HG03159 (cell line): ENCODE data around the gene B3GALT4.
"Not testable (repeated sequence)": the region's sequence is repeated elsewhere in the genome, so short reads cannot be mapped to it uniquely, and the experiment has no call there.

Source experiments
- ATAC-seq: cut with Tn5 transposase; IDR thresholded peaks from one replicate; pipeline ENCODE4 v1.9.1; 2021; ENCODE audit warnings: mild to moderate bottlenecking, moderate library complexity; ENCODE audit not compliant: unreplicated experiment

Gene B3GALT4

GRCh38 chr6:33271468-33272274 is 5.3 kb upstream of the B3GALT4 start, which contains the start of the genes RPS18 and VPS52:
RPS18 (plus strand) TSS chr6:33272075; CDS start chr6:33272120, 45 bp downstream.
VPS52 (minus strand) TSS chr6:33271876; CDS start chr6:33271675, 201 bp downstream.
- ATAC-seq: peak; percentile 75

DNA sequence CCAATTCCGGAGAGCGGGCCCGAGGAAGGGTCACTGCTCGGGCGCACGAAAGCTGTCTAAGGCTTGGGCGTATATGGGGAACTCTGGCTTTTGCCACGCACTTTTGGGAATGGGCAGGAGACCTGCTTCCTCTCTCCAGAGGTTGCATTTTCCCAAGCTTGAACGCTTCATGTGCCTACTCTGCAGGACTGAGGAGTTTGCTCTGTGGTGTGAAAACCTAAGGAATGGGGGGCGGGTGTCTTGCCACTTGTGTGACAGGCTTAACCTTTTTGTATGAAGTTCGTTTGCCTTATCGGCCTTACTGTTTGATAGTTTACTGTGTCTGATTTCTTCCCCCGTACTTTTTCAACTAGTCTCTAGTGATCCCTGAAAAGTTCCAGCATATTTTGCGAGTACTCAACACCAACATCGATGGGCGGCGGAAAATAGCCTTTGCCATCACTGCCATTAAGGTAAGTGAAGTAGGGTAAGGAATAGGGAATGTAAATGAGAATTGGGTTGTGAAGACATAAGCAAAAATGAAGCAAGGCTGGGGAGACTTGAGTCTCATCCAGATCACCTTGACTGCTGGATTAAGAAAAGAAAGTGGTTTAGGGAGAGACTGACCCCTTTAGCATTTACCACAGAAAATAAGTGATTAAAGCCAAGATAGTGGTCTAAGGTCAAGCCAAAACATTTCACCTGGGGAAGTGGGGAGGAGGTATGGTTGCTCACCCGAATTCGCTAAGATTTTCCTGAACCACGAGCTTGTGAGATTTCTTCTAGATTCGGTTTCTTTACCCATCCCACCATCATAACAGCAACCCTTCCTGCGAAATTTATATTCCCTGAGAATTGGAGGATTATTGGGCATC is 4.4 kb upstream of the B3GALT4 start:
- ATAC-seq: no peak

- ATAC-seq: no peak
These were observed 3.6 kb upstream of the B3GALT4 start for GRCh38 chr6:33273129-33273923.

DNA sequence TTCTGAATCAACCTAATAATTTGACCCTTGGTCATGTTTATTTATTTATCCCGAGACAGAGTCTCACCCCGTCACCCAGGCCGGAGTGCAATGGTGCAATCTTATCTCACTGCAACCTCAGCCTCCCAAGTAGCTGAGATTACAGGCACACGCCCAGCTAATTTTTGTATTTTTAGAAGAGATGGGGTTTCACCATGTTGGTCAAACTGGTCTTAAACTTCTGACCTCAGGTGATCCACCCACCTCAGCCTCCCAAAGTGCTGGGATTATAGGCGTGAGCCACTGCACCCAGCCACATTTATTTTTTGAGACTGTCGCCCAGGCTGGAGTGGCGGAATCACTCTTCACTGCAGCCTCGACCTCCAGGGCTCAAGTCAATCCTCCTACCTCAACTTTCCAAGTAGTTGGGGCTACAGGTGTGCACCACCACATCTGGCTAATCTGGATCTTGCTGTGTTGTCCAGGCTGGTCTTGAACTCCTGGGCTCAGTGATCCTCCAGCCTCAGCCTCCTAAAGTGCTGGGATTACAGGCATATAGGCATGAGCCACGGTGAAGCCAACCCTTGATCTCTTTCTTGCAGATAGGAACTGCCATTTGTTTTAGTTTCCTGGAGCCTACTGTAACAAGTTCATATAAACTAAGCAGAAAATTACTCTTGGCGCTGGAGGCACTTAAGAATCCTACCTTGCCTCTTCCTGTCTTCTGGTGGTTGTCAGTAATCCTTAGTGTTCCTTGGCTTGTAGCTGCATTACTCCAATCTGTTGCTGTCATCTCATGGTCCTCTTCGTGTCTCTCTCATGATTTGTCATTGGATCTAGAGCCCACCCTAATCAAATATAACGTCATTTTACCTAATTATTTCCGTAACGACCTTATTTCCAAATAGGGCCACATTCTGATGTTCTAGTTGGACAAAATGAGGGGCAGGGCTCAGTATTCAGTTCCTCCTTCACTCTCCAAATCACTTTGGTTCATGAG is 2.7 kb upstream of the B3GALT4 start:
- ATAC-seq: no peak

GRCh38 chr6:33275795-33276580 is 935 bp upstream of the B3GALT4 start:
- not testable (repeated sequence) for ATAC-seq

GRCh38 chr6:33276581-33276863 is 401 bp upstream of the B3GALT4 start:
- no peak for ATAC-seq

DNA sequence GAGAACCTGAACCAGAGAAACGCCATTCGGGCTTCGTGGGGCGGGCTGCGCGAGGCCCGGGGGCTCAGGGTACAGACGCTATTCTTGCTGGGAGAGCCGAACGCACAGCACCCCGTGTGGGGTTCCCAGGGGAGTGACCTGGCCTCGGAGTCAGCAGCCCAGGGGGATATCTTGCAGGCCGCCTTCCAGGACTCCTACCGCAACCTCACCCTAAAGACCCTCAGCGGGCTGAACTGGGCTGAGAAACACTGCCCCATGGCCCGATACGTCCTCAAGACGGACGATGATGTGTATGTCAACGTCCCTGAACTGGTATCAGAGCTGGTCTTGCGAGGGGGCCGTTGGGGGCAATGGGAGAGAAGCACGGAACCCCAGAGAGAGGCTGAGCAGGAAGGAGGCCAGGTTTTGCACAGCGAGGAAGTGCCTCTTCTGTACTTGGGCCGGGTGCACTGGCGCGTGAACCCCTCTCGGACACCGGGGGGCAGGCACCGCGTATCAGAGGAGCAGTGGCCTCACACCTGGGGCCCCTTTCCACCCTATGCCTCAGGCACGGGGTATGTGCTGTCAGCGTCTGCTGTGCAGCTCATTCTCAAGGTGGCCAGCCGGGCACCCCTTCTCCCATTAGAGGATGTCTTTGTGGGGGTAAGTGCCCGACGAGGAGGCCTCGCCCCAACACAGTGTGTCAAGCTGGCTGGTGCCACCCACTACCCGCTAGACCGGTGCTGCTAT is 904 bp downstream of the B3GALT4 start:
- no peak for ATAC-seq

GRCh38 chr6:33278392-33278741 is 1.4 kb downstream of the B3GALT4 start:
- ATAC-seq: no peak

- ATAC-seq: no peak
These were observed 1.9 kb downstream of the B3GALT4 start for GRCh38 chr6:33278810-33279209.

GRCh38 chr6:33279257-33279695 is 2.4 kb downstream of the B3GALT4 start:
- ATAC-seq: no peak

DNA sequence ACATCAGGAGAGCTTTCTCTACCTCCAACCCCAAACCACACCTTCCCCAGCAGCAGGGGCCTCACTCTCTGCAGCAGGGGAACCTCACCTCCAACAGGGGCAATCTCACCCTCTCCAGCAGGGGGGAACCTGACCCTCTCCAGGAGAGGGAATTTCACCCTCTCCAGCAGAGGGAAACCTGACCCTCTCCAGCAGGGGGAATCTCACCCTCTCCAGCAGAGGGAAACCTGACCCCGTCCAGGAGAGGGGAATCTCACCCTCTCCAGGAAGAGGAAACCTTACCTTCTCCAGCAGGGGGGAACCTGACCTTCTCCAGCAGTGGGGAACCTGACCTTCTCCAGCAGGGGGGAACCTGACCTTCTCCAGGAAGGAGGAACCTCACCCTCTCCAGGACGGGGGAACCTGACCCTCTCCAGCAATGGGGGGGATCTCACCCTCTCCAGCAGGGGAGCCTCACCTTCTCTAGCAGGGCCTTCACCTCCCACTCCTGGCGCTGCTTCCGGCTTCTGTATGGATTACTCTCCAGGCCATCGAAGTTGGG is 3.1 kb downstream of the B3GALT4 start:
- ATAC-seq: no peak

- ATAC-seq: no peak
These were observed 3.6 kb downstream of the B3GALT4 start for GRCh38 chr6:33280539-33280938.

DNA sequence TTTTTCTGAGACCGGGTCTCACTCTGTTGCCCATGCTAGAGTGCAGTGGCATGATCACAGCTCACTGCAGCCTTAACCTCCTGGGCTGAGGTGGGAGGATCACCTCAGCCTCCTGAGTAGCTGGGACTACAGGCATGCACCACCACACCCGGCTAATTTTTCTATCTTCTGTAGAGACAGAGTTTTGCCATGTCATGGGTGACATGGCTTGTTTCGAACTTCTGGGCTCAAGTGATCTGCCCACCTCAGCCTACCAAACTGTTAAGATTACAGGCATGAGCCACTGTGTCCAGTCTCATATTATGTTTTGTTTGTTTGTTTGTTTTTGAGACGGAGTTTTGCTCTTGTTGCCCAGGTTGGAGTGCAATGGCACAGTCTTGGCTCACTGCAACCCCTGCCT is 8.3 kb downstream of the B3GALT4 start:
- ATAC-seq: not testable (repeated sequence)

- no peak for ATAC-seq
These were observed 10.3 kb downstream of the B3GALT4 start for GRCh38 chr6:33286946-33287914.

DNA sequence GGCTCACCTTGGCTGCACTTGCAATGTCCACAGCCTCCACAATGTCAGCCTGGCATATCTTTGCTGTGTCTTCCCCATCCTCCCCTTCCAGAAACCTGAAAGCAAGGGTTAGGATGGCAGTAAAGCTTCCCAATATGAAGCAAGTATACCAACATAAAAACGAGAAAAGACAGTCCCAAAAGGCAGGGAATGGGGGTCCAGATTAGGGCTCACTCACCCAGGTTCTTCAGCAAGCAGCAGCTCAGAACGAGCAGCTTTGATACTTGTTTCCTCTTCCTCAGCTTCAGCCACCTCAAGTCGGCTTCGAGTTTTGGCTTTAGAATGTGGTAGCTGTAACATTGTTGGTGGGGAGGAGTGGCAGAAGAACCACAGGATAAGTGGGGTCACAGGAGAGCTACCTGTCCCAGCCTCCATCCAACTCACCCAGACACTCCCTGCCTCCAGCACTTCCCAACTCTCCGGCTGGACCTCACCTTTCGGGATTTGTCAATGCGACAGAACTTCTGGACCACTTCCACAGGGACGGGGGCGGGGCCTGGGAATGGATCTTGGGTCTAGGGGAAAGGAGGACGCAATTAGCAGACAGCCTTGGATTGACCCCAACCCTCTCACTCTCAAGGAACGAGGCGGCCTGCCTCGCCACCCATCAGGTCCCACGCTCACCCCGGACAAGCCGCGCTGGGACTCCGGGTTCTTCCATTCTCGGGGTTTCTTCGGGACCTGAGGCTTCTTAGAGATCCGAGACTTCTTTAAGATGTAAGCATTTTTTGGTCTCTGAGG is 11.4 kb downstream of the B3GALT4 start:
- no peak for ATAC-seq
